OCI-LY1 (cell line): ENCODE measurements around the gene OR52L1.

Experiments used
- H2AFZ ChIP-seq: fragments of 200-600 bp; sonication (generic), shearing (Covaris generic); 2 replicates; pipeline ENCODE4 v1.6.0; 2014; ENCODE audit warnings: antibody characterized with exemption, mild to moderate bottlenecking, low read length
- H3F3A ChIP-seq: fragments of 200-600 bp; sonication (generic), shearing (Covaris generic); 2 replicates; pipeline ENCODE4 v1.6.0; 2014; ENCODE audit warnings: mild to moderate bottlenecking, antibody characterized with exemption, low read length, moderate library complexity; ENCODE audit not compliant: insufficient read depth
- H3K27ac ChIP-seq: fragments of 200-600 bp; sonication (generic); 2 replicates; pipeline ENCODE4 v1.5.1; 2014; ENCODE audit warnings: low read length, mixed run types, mild to moderate bottlenecking, low read depth; ENCODE audit not compliant: poor library complexity, severe bottlenecking
- H3K27me3 ChIP-seq: fragments of 200-600 bp; sonication (generic); 2 replicates; pipeline ENCODE4 v1.6.0; 2014; ENCODE audit warnings: antibody characterized with exemption, mild to moderate bottlenecking, low read length, moderate library complexity; ENCODE audit not compliant: insufficient read depth
- H3K36me3 ChIP-seq: fragments of 200-600 bp; sonication (generic); 2 replicates; pipeline ENCODE4 v1.6.1; 2014; ENCODE audit warnings: mild to moderate bottlenecking, antibody characterized with exemption, low read length, moderate library complexity, mixed read lengths; ENCODE audit not compliant: insufficient read depth
- H3K4me1 ChIP-seq: fragments of 200-600 bp; sonication (generic); 2 replicates; pipeline ENCODE4 v1.5.1; 2014; ENCODE audit warnings: mild to moderate bottlenecking, low read length, moderate library complexity; ENCODE audit not compliant: insufficient read depth, severe bottlenecking
- H3K4me2 ChIP-seq: fragments of 200-600 bp; sonication (generic), shearing (Covaris generic); 2 replicates; pipeline ENCODE4 v1.6.1; 2014; ENCODE audit warnings: low read length
- H3K4me3 ChIP-seq: fragments of 200-600 bp; sonication (generic); 2 replicates; pipeline ENCODE4 v1.5.1; 2014; ENCODE audit warnings: low read length, low read depth, mild to moderate bottlenecking, mixed read lengths; ENCODE audit not compliant: poor library complexity, severe bottlenecking
- H3K79me2 ChIP-seq: fragments of 200-600 bp; shearing (Covaris generic); 2 replicates; pipeline ENCODE4 v1.6.1; 2016; ENCODE audit warnings: mixed run types, low read length, mixed read lengths; ENCODE audit not compliant: insufficient read depth
- H3K9ac ChIP-seq: fragments of 200-600 bp; sonication (generic), shearing (Covaris generic); 2 replicates; pipeline ENCODE4 v1.6.1; 2014; ENCODE audit warnings: mild to moderate bottlenecking, low read length, mixed read lengths
- H3K9me2 ChIP-seq: fragments of 200-600 bp; sonication (generic), shearing (Covaris generic); 2 replicates; pipeline ENCODE4 v1.6.1; 2014; ENCODE audit warnings: low read depth, mild to moderate bottlenecking, low read length, mixed read lengths
- H3K9me3 ChIP-seq: fragments of 200-600 bp; shearing (Covaris generic); 2 replicates; pipeline ENCODE4 v1.6.1; 2014; ENCODE audit warnings: low read length, mixed read lengths
- H4K20me1 ChIP-seq: fragments of 200-600 bp; sonication (generic), shearing (Covaris generic); 2 replicates; pipeline ENCODE4 v1.6.0; 2016; ENCODE audit warnings: mild to moderate bottlenecking, low read length; ENCODE audit not compliant: insufficient read depth
- EZH2 ChIP-seq: fragments of 200-600 bp; sonication (generic), shearing (Covaris generic); IDR thresholded peaks from 2 replicates; pipeline ENCODE4 v1.8.0; 2017; ENCODE audit warnings: borderline replicate concordance, mixed run types, mild to moderate bottlenecking, antibody characterized with exemption, low read length, moderate library complexity, mixed read lengths
- TF ChIP-seq, protein P1 (sequence below): fragments of 200-600 bp; sonication (generic), shearing (Covaris generic); IDR thresholded peaks from 2 replicates; pipeline ENCODE4 v1.5.1; 2017; ENCODE audit warnings: mild to moderate bottlenecking, antibody characterized with exemption, low read length, moderate library complexity, mixed read lengths

Gene OR52L1

GRCh38 chr11:5986885-5987284 is at the start of gene OR52L1:
Gene OR52L1 (minus strand): TSS chr11:5986985. CDS start chr11:5986930, 55 bp downstream.
- H3K4me2 ChIP-seq = no peak within 1 kb of the TSS
- no peaks in the 10 kb centered on the region for H3K27me3 ChIP-seq
- no peak within 1 kb of the TSS for H3K9ac ChIP-seq
- no peaks in the 10 kb centered on the region for H4K20me1 ChIP-seq
- no peaks in the 10 kb centered on the region for H3K9me2 ChIP-seq
- no peaks in the 10 kb centered on the region for H3F3A ChIP-seq
- H3K4me3 ChIP-seq = no peak within 1 kb of the TSS
- no peaks in the 10 kb centered on the region for H3K4me1 ChIP-seq
- no peak for TF ChIP-seq EZH2
- TF ChIP-seq, protein P1, sequence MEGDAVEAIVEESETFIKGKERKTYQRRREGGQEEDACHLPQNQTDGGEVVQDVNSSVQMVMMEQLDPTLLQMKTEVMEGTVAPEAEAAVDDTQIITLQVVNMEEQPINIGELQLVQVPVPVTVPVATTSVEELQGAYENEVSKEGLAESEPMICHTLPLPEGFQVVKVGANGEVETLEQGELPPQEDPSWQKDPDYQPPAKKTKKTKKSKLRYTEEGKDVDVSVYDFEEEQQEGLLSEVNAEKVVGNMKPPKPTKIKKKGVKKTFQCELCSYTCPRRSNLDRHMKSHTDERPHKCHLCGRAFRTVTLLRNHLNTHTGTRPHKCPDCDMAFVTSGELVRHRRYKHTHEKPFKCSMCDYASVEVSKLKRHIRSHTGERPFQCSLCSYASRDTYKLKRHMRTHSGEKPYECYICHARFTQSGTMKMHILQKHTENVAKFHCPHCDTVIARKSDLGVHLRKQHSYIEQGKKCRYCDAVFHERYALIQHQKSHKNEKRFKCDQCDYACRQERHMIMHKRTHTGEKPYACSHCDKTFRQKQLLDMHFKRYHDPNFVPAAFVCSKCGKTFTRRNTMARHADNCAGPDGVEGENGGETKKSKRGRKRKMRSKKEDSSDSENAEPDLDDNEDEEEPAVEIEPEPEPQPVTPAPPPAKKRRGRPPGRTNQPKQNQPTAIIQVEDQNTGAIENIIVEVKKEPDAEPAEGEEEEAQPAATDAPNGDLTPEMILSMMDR = no peak
- no peak within 1 kb of the TSS for H3K27ac ChIP-seq
- no peak within 1 kb of the TSS for H2AFZ ChIP-seq
- H3K36me3 ChIP-seq = no peaks in the 10 kb centered on the region
- H3K79me2 ChIP-seq = no peaks in the 10 kb centered on the region
- H3K9me3 ChIP-seq = no peaks in the 10 kb centered on the region

DNA sequence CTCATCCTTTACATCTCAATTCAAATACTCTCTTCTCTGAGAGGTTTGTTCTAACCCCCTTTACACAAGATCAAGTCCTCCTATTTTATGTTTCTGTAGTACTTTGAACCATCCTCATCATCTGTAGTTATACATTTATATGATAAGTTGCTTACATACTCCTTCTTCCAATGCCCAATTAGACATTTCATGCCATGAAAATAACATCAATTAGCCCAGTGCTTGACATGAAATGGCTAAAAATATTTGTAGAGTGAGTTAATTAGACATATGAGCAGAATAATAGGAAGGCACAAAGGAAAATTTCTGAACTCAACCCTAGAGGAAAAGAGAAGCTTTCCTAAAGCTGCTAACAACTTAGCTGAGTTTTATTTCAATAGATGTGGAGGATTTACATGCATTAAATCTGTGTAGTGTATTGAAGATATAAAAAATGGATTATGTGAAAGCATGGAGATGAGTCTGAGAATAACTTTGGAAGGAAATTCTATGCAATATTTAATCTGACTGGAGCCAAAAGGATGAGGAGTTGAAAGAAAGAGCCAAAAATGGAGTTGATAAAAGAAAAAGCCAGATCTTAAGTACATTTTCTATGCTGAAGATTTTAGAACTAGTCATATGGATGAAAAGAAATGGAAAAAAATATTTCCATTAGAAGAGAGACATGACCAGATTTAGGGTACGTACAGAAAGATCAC is 44.1 kb upstream of the OR52L1 start, which contains the start of gene OR56A1:
OR56A1 (minus strand) TSS at position 51 of the 698 bp plus-strand sequence. CDS start 3,066 bp downstream, outside the sequence.
- Histone ChIP-seq H3K9ac (no peak within 1 kb of the TSS), H4K20me1 (no peaks in the 10 kb centered on the region), H3F3A (no peaks in the 10 kb centered on the region), H3K9me3 (no peaks in the 10 kb centered on the region), H3K4me1 (no peaks in the 10 kb centered on the region), H2AFZ (no peak within 1 kb of the TSS), H3K36me3 (no peaks in the 10 kb centered on the region), H3K27ac (no peak within 1 kb of the TSS), H3K79me2 (no peaks in the 10 kb centered on the region), H3K4me2 (no peak within 1 kb of the TSS), H3K27me3 (no peaks in the 10 kb centered on the region), H3K4me3 (no peak within 1 kb of the TSS), H3K9me2 (no peaks in the 10 kb centered on the region)
- TF ChIP-seq EZH2 = no peak

- H3F3A ChIP-seq = no peaks in the 10 kb centered on the region
- H3K9ac ChIP-seq = no peak overlapping the region
- no peak for TF ChIP-seq EZH2
- TF ChIP-seq, protein P1 = no peak
- no peak overlapping the region for H3K4me3 ChIP-seq
- no peaks in the 10 kb centered on the region for H3K9me2 ChIP-seq
- H4K20me1 ChIP-seq = no peaks in the 10 kb centered on the region
- no peak overlapping the region for H3K4me2 ChIP-seq
- H3K79me2 ChIP-seq = no peaks in the 10 kb centered on the region
- H3K9me3 ChIP-seq = no peaks in the 10 kb centered on the region
- H2AFZ ChIP-seq = no peak overlapping the region
- no peaks in the 10 kb centered on the region for H3K27me3 ChIP-seq
- H3K4me1 ChIP-seq = no peaks in the 10 kb centered on the region
- H3K36me3 ChIP-seq = no peaks in the 10 kb centered on the region
- no peak overlapping the region for H3K27ac ChIP-seq
Measured at GRCh38 chr11:6027501-6027900, 40.7 kb upstream of the OR52L1 start.

- Histone ChIP-seq H3K4me2 (no peak overlapping the region), H3K9me3 (no peaks in the 10 kb centered on the region), H3K79me2 (no peaks in the 10 kb centered on the region), H3K36me3 (no peaks in the 10 kb centered on the region), H3K27ac (no peak overlapping the region), H4K20me1 (no peaks in the 10 kb centered on the region), H3K4me3 (no peak overlapping the region), H3K9ac (no peak overlapping the region), H3F3A (no peaks in the 10 kb centered on the region), H2AFZ (no peak overlapping the region), H3K4me1 (no peaks in the 10 kb centered on the region), H3K9me2 (no peaks in the 10 kb centered on the region), H3K27me3 (no peaks in the 10 kb centered on the region)
- no peak for TF ChIP-seq EZH2
- TF ChIP-seq, protein P1 = no peak
Measured at GRCh38 chr11:6025056-6025455, 38.3 kb upstream of the OR52L1 start.
